ENCODE measurements around the gene CRB1.
A peak's percentile ranks its signal among the peaks of the same experiment; 100 is the strongest.

GRCh38 chr1:197519741-197520334 is 251.8 kb downstream of the CRB1 start:
- TF ChIP-seq, protein P1, sequence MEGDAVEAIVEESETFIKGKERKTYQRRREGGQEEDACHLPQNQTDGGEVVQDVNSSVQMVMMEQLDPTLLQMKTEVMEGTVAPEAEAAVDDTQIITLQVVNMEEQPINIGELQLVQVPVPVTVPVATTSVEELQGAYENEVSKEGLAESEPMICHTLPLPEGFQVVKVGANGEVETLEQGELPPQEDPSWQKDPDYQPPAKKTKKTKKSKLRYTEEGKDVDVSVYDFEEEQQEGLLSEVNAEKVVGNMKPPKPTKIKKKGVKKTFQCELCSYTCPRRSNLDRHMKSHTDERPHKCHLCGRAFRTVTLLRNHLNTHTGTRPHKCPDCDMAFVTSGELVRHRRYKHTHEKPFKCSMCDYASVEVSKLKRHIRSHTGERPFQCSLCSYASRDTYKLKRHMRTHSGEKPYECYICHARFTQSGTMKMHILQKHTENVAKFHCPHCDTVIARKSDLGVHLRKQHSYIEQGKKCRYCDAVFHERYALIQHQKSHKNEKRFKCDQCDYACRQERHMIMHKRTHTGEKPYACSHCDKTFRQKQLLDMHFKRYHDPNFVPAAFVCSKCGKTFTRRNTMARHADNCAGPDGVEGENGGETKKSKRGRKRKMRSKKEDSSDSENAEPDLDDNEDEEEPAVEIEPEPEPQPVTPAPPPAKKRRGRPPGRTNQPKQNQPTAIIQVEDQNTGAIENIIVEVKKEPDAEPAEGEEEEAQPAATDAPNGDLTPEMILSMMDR (tag by site-specific recombination; IDR thresholded peaks at IDR 0.05): 0 out of 2 replicates have a peak, but pooled peaks have one; percentile 19
- TF ChIP-seq ZNF571 (tag by site-specific recombination; IDR thresholded peaks at IDR 0.05) (no peak), SP2 (tag by site-specific recombination; IDR thresholded peaks at IDR 0.05) (no peak), ZNF426 (tag by site-specific recombination; IDR thresholded peaks at IDR 0.05) (no peak), ZFP37 (tag by site-specific recombination; IDR thresholded peaks at IDR 0.05) (no peak), PBX3 (CRISPR knock-in tag; IDR thresholded peaks at IDR 0.05) (no peak), ZNF311 (tag by site-specific recombination; IDR thresholded peaks at IDR 0.05; ENCODE audit: borderline replicate concordance) (no peak), KLF16 (tag by site-specific recombination; IDR thresholded peaks at IDR 0.05) (no peak), MEIS1 (CRISPR knock-in tag; IDR thresholded peaks at IDR 0.05; ENCODE audit: borderline replicate concordance) (no peak), SP7 (tag by site-specific recombination; IDR thresholded peaks at IDR 0.05) (no peak), ZNF423 (tag by site-specific recombination; IDR thresholded peaks at IDR 0.05) (no peak), ZFP69B (tag by site-specific recombination; IDR thresholded peaks at IDR 0.05) (no peak), ZNF140 (tag by site-specific recombination; IDR thresholded peaks at IDR 0.05) (no peak)
- TF ChIP-seq, protein P2, sequence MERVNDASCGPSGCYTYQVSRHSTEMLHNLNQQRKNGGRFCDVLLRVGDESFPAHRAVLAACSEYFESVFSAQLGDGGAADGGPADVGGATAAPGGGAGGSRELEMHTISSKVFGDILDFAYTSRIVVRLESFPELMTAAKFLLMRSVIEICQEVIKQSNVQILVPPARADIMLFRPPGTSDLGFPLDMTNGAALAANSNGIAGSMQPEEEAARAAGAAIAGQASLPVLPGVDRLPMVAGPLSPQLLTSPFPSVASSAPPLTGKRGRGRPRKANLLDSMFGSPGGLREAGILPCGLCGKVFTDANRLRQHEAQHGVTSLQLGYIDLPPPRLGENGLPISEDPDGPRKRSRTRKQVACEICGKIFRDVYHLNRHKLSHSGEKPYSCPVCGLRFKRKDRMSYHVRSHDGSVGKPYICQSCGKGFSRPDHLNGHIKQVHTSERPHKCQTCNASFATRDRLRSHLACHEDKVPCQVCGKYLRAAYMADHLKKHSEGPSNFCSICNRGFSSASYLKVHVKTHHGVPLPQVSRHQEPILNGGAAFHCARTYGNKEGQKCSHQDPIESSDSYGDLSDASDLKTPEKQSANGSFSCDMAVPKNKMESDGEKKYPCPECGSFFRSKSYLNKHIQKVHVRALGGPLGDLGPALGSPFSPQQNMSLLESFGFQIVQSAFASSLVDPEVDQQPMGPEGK (tag by site-specific recombination; IDR thresholded peaks at IDR 0.05): no peak
